T-helper 2 cell (primary cell): ENCODE measurements around the gene CADM3.

Experiments used
- DNase-seq, 5 experiments: peaks; one replicate each; pipeline versions ENCODE4 v3.0.0 to v3.0.0-alpha.2; 2012 to 2022

CADM3 gene

DNA sequence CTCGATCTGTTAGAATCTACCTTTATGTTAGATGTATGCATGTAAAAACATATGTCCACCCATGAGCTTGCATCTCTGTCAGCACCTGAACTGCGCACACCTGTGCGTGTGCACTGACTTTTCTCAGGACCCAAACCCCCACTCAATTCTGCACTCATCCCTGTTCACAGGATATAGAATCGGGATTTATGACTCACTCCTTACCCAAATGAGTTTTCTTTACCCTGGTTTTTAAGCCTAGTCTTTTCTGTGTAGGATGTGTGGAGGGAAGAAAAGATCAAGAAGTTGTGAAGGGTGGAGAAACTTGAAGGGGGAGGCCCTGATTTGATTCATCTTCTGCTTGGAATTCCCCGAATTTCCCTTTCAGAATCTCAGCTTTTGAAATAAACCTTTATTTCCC is 35.7 kb downstream of the CADM3 start:
- DNase-seq, result no peak

DNA sequence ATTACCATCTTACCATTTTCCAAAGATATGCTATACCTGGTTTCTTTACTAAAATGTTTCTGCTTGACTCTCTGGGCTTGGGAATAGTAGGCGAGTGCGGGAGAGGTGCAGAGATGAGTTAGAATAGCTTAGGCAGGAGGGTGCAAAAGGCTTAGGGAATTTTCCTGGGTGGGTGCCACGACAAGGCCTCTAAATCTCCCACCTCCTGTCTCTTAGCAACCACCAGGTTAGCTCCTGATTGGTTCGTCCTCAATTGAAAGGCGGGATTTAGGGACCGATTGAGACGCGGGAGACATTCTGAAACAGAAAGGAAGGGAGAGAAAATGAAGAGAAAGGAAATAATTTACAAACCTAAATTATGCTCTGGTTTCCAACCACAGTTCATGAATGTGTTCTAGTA is 36.4 kb downstream of the CADM3 start:
- DNase-seq, result no peak

DNA sequence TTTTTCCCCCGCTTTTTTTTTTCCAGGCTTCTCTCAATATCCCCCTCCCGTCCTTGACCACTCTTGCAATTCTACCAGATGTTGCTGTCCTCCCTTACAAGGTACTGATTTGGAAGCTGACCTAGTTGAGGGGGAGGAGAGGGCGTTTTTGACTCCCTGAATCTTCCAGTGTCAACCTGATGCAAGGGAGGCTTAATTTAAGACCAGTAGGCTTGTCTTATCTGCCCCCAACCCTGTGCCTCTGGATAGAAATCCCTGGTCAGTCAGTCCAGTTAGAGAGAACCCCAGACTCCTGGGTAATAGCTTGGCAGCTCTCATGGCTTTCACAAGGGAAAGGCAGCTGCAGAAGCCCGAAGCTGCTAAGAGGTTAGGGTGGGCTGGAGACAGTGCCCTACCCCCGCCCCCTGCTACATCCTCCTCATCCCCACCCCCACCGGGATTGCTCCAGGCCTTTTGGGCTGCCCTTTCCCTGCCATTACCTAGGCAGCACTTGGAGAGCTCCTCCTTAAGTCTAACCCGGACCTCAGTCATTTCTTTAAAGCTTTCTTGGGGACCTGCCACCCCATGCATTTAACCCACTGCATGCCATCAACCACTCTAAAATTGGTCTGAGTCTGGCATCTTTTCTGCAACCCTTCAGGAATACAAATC is 36.9 kb downstream of the CADM3 start:
- DNase-seq, result no peak

DNA sequence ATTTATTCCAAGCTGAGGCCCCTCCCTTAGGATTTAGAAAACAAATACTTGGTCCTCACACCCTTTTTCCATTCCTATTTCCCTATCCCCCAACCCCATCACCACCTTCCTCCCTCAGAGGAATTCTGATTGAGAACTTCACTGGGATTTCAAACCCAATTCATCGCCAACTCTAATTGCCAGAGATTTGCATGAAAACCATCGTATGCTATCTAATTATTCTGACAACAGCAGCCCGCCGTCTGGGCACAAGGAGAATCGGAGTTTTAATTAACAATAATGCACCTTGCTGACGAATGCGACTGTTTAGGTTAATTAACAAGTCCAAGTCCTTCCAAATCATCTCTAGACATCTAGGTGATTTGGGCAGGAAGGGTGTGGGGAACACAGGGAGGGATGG is 37.6 kb downstream of the CADM3 start:
- DNase-seq, result no peak

DNA sequence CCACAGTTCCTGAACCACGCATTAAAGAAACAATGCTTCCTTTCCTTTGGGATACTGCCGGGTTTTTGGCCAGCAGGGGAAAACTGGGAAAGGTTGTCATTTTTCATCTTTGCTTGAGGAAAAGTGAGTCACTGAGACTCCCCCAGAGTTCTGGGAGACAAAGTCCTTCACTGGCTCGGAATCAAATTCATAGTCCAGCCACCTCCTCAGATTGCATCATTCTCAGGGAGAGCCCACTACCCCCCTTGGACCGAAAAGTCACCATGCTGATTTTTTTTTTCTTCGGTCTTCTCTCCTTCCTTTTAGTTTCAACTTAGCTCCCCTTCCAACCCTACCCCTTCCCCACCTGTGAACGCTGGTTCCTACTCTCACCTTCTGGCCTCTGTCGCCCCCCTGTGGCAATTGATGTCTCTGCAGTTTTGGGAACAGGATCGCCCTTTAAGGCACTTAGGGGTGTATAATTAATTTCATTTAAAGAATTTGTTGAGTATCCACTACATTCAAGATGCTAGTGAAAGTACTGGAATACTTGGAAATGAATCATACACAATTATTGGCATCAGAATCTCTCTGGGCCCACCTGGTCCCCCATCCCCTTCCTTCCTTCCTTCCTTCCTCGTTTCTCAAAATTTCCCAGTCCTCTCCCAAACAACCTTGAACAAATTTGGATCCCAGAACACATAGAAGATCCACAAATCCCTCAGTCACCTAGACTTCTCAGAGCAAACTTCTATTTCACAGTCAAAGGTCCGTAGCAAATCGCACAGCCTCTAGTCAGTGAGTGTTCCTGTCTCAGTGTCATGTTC is 40.1 kb downstream of the CADM3 start:
- DNase-seq, result peak in 3 of 5 experiments; percentile 14 to 45 (median 30)

DNA sequence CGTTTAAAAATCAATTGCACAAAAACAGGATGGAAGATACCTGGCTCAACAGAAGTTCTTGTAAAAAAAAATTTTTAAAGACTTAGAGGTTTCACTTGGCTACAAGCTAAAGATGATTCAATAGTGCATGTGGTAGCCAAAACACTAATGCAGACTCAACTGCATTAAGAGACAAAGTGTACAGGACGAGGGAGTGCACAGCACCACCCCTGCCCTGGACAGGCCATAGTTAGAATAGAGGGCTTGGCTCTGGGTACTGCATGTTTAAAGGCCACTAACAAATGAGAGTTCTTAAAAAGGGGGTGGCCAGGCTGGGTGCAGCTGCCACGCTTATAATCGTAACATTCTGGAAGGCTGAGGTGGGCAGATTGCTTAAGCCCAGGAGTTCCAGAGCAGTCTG is 41.2 kb downstream of the CADM3 start:
- DNase-seq, result no peak

DNA sequence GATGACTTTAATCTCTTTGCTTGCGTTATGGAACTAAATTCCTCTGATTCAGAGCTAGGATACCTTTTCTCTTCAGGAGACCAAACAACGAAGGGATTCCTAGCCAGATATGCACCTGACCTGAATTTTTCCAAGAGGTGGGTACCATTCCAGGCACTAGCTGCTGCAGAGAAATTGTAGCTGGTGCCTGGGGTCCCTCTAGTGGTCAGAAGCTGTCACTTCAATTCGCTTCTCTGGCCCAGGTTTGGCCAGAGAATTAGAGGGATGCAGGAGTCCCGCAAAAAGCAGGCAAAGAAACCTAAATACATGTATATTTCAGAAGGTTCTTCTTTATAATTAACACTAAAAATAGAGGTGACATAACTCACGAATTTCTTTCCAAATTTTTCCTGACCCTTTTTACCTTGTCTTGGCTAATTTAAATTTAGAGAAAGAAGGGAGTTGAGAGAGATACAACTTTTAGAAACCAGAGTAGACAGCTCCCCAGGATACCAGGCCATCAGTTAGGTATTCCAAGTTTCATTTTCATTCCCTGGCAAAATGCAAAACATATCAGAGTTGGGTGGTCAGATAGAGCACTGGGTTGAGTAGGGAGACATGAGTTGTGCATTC is 42.8 kb downstream of the CADM3 start:
- DNase-seq, result peak in 2 of 5 experiments; percentile 9 to 18

DNA sequence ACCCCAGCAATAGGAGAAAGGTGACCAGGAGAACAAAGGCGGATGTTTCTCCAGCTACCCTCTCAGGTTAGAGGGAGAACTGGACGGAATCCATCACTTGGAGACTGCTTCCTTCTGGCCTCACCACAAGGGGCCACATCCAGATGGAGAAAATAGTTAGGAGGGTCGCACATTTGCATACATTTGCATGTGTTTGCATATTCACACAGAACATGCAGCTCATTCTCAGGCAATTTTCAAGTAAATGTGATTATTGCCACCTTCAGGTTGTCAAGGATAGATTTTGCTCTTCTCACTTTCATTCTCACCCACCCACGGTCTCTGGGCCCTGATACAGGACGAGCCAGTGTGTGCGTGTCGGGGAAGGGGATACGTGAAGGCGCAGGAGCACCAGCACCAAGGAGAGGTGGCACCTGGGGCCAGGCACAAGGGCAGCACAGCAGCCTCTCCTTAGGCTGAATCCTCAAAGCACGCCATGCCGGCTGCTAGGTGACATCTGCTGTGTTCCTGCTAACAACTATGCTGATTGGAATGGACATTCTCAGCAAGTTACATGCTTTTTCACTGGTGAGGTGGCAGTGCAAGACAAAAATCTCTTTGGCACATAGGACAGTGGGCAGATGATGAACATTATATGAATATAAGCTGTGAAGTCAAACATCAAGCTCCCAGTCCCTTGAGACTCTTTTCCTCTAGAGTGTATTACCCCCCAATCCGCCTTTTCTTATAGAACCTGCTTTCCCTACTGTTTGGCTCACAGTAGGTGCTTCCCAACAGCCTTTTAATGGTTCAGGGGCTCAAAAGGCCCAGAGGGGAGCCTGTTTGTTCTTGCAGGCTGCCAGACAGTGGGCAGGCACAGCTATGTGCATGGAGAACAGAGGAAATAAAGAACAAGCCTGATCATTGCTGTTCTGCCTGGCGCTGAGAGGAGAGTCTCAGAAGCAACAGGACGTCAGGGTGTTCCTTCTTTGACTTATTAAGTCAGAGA is 47.5 kb downstream of the CADM3 start:
- DNase-seq, result no peak

DNA sequence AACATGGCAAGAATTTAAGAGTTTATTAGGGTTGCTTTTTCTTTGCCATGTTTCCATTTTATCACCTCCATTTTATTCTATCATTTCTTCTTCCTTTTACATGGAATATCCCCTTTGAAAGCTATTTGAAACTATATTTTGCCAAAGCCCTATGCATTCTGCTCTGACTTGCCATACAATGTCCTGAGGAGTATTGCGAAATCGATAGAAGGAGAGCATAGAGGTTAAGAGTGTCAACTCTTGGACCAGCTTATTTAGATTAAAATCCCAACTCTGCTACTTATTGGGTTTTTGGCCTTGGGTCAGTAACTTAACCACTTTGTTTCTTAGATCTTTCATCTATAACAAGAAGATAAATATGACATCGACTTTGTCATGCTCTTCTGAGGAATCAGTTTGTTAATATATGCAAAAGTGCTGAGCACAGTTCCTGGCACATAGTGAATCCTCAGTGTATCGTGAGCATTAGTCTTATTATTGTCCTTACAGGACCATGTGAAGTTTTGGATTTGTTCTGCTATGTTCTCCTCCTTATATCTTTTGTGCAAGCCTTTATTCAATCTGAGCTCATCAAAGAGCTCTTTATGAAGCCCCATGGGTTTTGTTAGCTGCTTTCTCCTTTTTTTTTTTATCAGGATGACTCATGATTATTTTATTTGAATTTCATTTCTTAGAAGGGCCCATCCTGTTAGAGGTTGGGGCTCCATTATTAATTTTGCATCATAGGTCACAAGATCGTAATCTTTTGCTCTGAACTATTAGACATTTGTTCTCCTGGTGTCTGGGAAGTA is 50.9 kb downstream of the CADM3 start:
- DNase-seq, result no peak

DNA sequence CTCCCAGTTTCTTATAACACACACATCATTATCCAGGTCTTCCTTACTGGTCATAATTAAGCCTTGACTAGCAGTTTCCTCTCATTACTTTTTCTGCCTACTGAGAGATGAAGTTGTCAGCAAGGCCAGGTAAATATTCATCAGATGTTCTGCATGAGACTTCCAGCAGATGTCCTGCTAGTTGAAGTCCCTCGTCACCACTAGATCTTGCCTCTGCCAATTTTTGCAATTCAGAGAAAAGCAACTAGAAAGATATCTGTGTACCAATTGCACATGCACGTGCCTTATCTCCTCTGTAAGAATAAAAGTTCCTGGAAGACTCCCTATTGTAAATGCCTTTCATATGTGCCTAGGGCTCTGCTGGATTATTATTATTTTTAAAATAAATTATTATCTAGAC is 51.6 kb downstream of the CADM3 start:
- DNase-seq, result no peak

DNA sequence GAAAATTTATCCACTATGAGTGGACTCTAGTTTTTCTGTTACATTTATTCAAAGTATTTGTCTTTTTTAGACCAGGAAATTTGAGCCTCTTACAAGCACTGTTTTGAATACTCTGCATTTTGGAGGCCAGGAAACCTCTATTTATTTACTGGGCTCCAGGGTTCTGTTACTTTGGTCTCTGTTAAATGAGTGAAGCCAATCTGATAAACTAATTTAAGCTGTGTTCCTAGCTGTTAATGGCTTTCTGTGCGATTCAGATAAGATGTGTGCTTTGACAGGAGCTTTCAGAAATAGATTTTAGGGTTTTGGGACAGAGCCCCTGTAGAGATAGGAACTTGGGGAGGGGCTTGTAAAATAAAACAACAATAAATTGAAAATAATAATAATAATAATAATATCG is 57.1 kb downstream of the CADM3 start:
- DNase-seq, result no peak

DNA sequence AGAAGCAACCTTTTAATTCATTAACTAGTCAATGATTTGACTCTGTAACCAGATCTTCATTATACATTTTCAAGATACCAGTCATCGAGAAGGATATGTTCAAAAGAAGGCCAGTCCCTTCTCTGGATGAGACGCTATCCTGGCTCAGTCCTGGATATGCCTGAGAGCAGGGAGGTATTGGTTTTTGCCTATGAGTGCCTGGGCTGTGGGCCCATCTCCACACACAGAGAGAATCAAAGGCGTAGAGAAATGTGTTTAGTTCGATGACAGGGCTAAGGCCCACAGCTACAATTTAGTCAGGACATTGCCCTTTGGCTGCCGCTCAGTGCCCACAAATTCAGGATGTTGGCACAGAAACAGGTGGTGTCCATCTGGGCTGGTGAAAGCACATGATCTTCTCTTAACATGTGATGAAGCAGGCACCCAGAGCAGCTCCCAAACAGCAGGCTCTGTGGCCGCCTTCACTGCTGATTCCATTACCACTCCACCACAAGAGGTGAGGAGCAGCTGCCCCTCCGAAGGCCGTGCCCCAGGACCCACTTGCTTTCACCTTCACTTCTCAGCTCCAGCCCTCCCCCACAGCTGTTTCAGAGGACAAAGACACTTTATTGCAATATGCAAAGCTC is 58.0 kb downstream of the CADM3 start:
- DNase-seq, result no peak

DNA sequence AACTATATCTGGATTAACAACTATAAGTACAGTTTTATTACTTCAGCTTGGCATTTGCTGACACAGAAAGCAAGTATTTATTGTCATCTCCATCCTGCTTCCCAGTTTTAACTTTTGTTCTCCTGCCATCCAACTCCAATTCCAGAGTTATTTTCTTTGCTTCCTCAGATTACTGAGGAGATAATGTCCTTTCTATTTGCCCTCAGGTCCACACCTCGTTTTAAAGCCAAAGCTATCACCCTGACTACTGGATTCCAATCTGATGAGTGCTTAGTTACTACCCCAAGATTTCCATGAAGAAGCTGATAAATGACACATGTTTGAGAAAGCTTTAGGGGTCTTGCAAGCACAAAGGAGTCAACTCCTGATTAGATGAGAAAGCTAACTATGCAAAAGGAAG is 58.5 kb downstream of the CADM3 start:
- DNase-seq, result no peak

DNA sequence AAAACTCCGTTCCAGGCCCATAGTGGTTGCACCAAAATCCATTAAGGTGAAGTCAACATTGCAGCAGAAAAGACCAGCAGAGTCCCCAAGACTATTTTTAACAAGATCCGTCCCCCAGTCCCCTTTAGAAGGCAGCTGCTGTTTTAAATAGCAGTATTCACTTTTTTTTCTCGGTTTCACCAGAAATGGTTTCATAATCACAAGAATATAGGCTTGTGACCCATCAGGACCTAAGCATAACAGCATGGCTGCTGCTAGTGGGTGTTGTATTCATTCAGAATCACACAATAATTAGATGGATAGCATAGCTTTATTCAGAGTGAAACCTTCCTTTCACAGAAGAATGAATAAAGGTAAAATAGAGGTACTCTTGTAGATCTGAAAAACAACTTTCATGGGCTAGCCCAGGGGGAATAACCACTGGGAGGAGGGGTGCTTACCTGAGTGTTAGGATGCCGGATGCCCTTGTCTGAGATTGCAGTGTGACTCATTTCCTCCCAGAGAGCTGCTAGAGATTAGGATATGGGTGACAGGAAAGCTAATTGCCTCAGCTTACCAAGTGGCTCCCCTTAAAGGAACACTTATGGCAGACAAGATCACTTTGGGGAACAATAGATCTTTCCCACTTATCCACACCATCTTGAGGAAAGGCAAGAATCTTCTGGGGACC is 68.3 kb downstream of the CADM3 start:
- DNase-seq, result no peak

DNA sequence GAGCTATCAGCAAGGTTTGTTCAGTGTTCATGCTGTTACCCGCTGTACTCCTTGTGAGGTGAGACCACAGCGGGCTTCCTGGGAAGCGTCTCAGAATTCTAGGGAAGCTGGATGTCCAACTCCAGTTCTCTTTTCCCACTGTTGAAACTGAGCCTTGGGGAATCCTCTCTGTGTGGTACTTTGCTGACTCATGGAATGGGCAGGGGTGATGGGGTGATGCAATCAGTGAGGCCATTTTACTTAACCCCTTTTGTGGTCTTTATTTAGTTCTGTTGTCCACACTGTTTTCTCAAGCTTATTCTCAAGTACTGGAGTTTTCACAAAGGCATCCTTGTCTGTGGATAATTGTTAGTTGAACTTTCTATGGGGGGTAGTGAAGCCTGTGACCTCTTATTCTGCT is 75.9 kb downstream of the CADM3 start:
- DNase-seq, result no peak

DNA sequence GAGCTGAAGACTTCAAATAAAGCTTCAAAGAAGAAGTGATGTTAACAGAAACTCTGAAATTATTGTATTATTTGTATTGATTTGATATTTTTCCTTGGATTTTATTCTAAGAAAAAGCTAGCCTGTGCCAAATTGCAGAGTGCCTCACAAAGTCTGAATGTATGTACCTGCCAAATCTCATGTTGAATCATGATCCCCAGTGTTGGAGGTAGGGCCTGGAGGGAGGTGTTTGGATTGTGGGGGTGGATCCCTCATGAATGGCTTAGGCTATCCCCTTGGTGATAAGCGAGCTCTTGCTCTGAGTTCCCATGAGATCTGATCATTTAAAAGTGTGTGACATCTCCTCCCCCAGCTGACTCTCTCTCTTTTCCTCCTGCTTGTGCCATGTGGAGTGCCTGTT is 76.9 kb downstream of the CADM3 start:
- DNase-seq, result no peak

DNA sequence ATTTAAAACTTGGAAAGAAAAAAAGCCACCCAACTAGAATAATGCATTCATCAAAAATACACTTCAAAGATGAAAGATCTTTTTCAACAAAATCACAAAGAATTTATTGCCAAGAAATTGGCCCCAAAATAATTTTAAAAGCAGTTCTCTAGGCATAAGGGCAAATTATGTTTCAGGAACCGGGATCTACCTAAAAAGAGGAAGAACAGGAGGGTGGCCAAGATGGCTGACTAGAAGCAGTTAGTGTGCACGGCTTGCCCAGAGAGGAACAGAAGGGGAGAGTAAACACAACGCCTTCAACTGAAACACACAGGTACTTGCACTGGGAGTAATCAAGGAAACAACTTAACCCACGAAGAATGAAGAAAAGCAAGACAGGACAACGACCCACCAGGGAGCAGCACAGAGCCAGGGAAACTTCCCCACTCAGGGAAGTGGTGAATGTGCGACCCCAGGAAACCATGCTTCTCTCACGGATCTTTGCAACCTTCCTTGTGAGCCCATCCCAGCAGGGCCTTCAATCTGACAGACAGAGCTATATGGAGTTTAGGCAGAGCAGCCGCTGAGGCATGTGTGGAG is 79.3 kb downstream of the CADM3 start:
- DNase-seq, result no peak
